Islet of Langerhans (tissue), 1 donor: ENCODE results near the gene RAB6B.
"Not testable (repeated sequence)": the region's sequence is repeated elsewhere in the genome, so short reads cannot be mapped to it uniquely, and the experiment has no call there.

ENCODE experiments used
- FAIRE-seq: peaks from one replicate; lab custom pipeline; 2011; peaks lifted over from hg19 to GRCh38; lab: Jason Lieb, UNC

The RAB6B gene

GRCh38 chr3:133805702-133806475 lies 89.8 kb downstream of the RAB6B start, which contains the start of gene SRPRB:
Gene SRPRB (plus strand): TSS chr3:133805815. CDS start chr3:133805849, 34 bp downstream.
- FAIRE-seq: peak; percentile 55

- FAIRE-seq: no peak
Observed at GRCh38 chr3:133805384-133805701, 90.3 kb downstream of the RAB6B start.

- FAIRE-seq: no peak
Observed at GRCh38 chr3:133804896-133805295, 90.8 kb downstream of the RAB6B start.

GRCh38 chr3:133803469-133803868 lies 92.2 kb downstream of the RAB6B start:
- FAIRE-seq: no peak

- no peak for FAIRE-seq
Observed at GRCh38 chr3:133799794-133800585, 95.7 kb downstream of the RAB6B start.

- FAIRE-seq: no peak
Observed at GRCh38 chr3:133797396-133798105, 98.1 kb downstream of the RAB6B start.

GRCh38 chr3:133792171-133792763 lies 103.4 kb downstream of the RAB6B start:
- no peak for FAIRE-seq

- no peak for FAIRE-seq
Observed at GRCh38 chr3:133788024-133788423, 107.7 kb downstream of the RAB6B start.

- no peak for FAIRE-seq
Observed at GRCh38 chr3:133783762-133784161, 111.9 kb downstream of the RAB6B start.

GRCh38 chr3:133782454-133782853 lies 113.2 kb downstream of the RAB6B start:
- FAIRE-seq: no peak

GRCh38 chr3:133781570-133781969 lies 114.1 kb downstream of the RAB6B start:
- FAIRE-seq: no peak

- FAIRE-seq: not testable (repeated sequence)
Observed at GRCh38 chr3:133780756-133781155, 114.9 kb downstream of the RAB6B start.

GRCh38 chr3:133779626-133780203 lies 116.0 kb downstream of the RAB6B start:
- FAIRE-seq: no peak

- FAIRE-seq: no peak
Observed at GRCh38 chr3:133777807-133778568, 117.7 kb downstream of the RAB6B start.

- FAIRE-seq: no peak
Observed at GRCh38 chr3:133776794-133777438, 118.8 kb downstream of the RAB6B start.

GRCh38 chr3:133775835-133776234 lies 119.8 kb downstream of the RAB6B start:
- FAIRE-seq: no peak

GRCh38 chr3:133775309-133775708 lies 120.4 kb downstream of the RAB6B start:
- FAIRE-seq: no peak
